Activated CD4-positive, alpha-beta memory T cell treated with anti-CD3 and anti-CD28 coated beads, Interleukin-2, amount 10 ng/mL, durations not matched to agents 7 days and 5 days (primary cell): ENCODE data around the gene ANAPC15. TPM values are rescaled to one million over a fixed set of nuclear protein-coding genes. Genes with fewer than 3 reads are reported as not detected.
A peak's percentile ranks its signal among the peaks of the same experiment; 100 is the strongest.

ENCODE experiments used
- CTCF ChIA-PET: fragments of 350-600 bp; sonication (Branson Sonifier 250); formaldehyde crosslinking; loops from one replicate; lab custom pipeline; 2021; ENCODE audit warnings: antibody characterized with exemption, inconsistent platforms; lab: Charles Lee
- POLR2A ChIA-PET: fragments of 350-600 bp; sonication (Branson Sonifier 250); formaldehyde crosslinking; loops from one replicate; lab custom pipeline; 2021; ENCODE audit warnings: antibody characterized with exemption; lab: Charles Lee
- DNase-seq: peaks from one replicate; pipeline ENCODE4 v3.0.0-alpha.2; 2020
- H3K27ac Mint-ChIP-seq: one replicate; pipeline ENCODE4 v1.8.0; 2021; ENCODE audit warnings: mild to moderate bottlenecking, mixed read lengths
- H3K27me3 Mint-ChIP-seq: one replicate; pipeline ENCODE4 v1.8.0; 2021; ENCODE audit warnings: mixed read lengths
- H3K36me3 Mint-ChIP-seq: one replicate; pipeline ENCODE4 v1.8.0; 2021; ENCODE audit warnings: low read depth, mixed read lengths
- H3K4me1 Mint-ChIP-seq: one replicate; pipeline ENCODE4 v1.8.0; 2021; ENCODE audit warnings: mixed read lengths
- H3K4me3 Mint-ChIP-seq: one replicate; pipeline ENCODE4 v1.8.0; 2021; ENCODE audit warnings: mild to moderate bottlenecking, mixed read lengths
- H3K9me3 Mint-ChIP-seq: one replicate; pipeline ENCODE4 v1.8.0; 2021; ENCODE audit warnings: mixed read lengths
- total RNA-seq, 2 experiments: library from RNA; stranded (reverse); gene quantifications; one replicate each; pipeline ENCODE4 v1.2.3, GENCODE V29; 2021

Gene ANAPC15
- total RNA-seq, 2 experiments from 2014 or later, result 53.0 to 58.7 TPM

- Mint-ChIP-seq H3K27me3 (no peaks in the 10 kb centered on the region), H3K36me3 (peaks cover 18% of the 10 kb centered on the region), H3K27ac (peak overlapping the region; percentile 90), H3K4me1 (peaks cover 59% of the 10 kb centered on the region), H3K4me3 (peak overlapping the region; percentile 88), H3K9me3 (no peaks in the 10 kb centered on the region)
- DNase-seq, result no peak
- ChIA-PET CTCF (interaction anchor here (1.0 to 2.2 kb wide), 6 partner anchors 9 to 353 kb away, joined by 3 to 16 read pairs (median 5); partner anchors contain the start of gene CLPB), POLR2A (interaction anchor here (1.4 to 2.3 kb wide), 7 partner anchors 11 to 153 kb away, joined by 3 to 22 read pairs (median 6); partner anchors contain the start of genes ANAPC15, LAMTOR1, RNF121 and XNDC1N)
Measured at GRCh38 chr11:72081184-72081644, 31.3 kb downstream of the ANAPC15 start.

DNA sequence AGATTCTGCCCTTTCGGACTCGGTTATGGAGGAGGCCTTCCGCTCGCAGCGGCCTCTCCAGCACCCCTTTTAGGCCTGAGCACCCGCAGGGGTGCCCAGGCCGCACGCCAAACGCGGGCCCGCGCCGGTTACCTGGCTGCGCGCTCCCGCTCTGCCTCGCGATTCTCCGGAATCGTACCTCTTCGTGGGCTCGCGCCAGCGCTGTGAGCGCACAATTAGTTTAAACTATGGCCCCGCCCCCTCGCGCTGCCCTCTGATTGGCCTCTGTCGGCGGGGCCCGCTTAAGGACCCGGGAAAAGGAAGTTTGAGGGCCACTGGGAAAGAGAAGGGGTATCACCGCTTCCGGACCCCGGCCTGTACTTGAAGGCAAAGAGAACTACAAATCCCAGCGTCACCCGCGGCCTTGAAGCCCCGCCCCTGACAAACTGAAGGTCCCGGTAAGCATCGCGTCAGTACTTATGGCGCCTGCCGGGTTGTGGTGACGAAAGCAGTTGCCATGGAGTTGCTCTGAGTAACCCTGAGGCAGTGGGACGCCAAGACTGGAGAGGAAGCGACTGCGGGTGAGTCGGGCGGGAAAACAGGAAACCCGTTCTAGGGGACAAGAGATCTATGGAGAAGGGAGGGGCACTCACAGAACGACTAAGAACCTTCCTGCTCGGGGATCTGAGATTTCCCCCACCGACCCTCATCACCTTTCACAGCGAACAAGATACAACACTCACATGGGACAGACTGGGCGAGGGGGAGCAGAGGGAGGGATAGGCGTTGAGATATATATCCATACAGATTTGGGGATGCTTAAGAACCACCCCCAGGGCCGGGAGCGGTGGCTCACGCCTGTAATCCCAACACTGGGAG, 31.9 kb downstream of the ANAPC15 start, which contains the start of the genes LRRC51 and NUMA1:
Gene LRRC51, plus strand, starts transcription at position 525 of the 858 bp plus-strand sequence. CDS start 8,234 bp downstream, outside the sequence.
Gene NUMA1, minus strand, starts transcription at position 217 of the 858 bp plus-strand sequence. CDS start 44,599 bp downstream, outside the sequence.
- Mint-ChIP-seq H3K4me3 (peak within 1 kb of the TSS; percentile 88), H3K4me1 (peaks cover 57% of the 10 kb centered on the region)
- POLR2A ChIA-PET, result interaction anchor here (0.9 to 2.9 kb wide), 9 partner anchors 10 to 152 kb away, joined by 5 to 33 read pairs (median 7); partner anchors contain the start of genes ANAPC15, LAMTOR1, RNF121 and XNDC1N

DNA sequence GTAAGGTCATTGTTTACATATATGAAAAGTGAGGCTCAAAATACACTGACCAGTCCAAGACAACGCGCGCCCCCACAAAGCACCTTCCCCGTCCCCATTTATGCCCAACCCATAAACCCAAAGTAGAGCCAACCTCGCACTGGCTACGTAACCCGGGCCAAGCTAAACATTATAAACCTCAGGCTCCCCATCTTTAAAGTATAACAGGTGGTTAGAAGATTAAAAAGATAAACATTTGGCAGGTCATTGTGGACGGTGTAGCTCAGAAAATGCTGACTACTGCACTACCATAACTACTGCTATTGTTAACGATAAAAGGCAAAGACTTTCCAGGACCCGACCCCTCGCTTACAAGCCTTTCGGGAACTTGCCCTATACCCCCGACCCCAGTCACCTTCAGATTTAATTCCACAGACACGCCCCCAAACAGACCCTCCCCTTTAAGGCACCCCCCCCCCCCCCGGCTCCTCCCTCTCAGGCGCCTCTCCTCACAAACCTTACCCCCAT, 32.6 kb downstream of the ANAPC15 start:
- H3K9me3 Mint-ChIP-seq, result no peaks in the 10 kb centered on the region
- peaks cover 61% of the 10 kb centered on the region for H3K4me1 Mint-ChIP-seq

More for the DNA sequence above, 31.9 kb downstream of the ANAPC15 start, which contains the start of the genes LRRC51 and NUMA1:
- Mint-ChIP-seq H3K36me3 (peaks cover 19% of the 10 kb centered on the region), H3K27ac (peak within 1 kb of the TSS; percentile 90), H3K9me3 (no peaks in the 10 kb centered on the region), H3K27me3 (no peaks in the 10 kb centered on the region)
- CTCF ChIA-PET, result interaction anchor here (0.9 to 2.2 kb wide), 5 partner anchors 10 to 64 kb away, joined by 3 to 16 read pairs (median 6); no protein-coding TSS in a partner anchor
- DNase-seq, result peak; percentile 100

DNA sequence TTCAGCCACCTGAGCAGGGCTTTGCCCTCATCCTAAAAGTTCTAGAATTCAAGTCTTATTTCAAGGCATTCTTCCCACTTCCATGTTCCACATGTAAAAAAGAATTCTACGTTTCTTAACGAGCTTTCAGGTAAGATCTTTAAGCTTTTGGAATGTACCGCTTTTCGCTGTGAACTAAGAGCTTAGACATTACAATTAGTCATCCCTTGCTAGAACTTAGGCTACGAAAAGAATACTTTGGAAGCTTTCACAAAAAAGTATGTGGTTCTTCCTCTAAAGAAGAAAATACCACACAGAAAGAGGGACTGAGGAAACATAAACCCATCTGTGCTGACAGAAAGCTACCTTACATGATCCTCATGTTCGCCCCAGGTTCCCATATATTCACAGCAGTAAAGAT, 34.0 kb downstream of the ANAPC15 start:
- peak overlapping the region; percentile 12 for H3K27ac Mint-ChIP-seq
- H3K9me3 Mint-ChIP-seq, result no peaks in the 10 kb centered on the region
- H3K27me3 Mint-ChIP-seq, result no peaks in the 10 kb centered on the region
- ChIA-PET POLR2A (interaction anchor here (0.8 to 2.9 kb wide), 5 partner anchors 9 to 147 kb away, joined by 3 to 33 read pairs (median 4); partner anchors contain the start of gene ANAPC15), CTCF (interaction anchor here (0.7 to 1.9 kb wide), 7 partner anchors 38 to 160 kb away, joined by 3 to 8 read pairs (median 4); no protein-coding TSS in a partner anchor)
- H3K36me3 Mint-ChIP-seq, result peaks cover 34% of the 10 kb centered on the region
- H3K4me3 Mint-ChIP-seq, result peak overlapping the region; percentile 88
- H3K4me1 Mint-ChIP-seq, result peaks cover 68% of the 10 kb centered on the region
- DNase-seq, result no peak

More for the DNA sequence above, 32.6 kb downstream of the ANAPC15 start:
- POLR2A ChIA-PET, result interaction anchor here (0.6 to 2.9 kb wide), 7 partner anchors 11 to 151 kb away, joined by 5 to 33 read pairs (median 6); partner anchors contain the start of genes ANAPC15, RNF121 and XNDC1N
- peak overlapping the region; percentile 90 for H3K27ac Mint-ChIP-seq
- H3K27me3 Mint-ChIP-seq, result no peaks in the 10 kb centered on the region
- CTCF ChIA-PET, result interaction anchor here (0.5 to 1.7 kb wide), 4 partner anchors 39 to 111 kb away, joined by 3 to 5 read pairs (median 4); no protein-coding TSS in a partner anchor
- peaks cover 24% of the 10 kb centered on the region for H3K36me3 Mint-ChIP-seq
- DNase-seq, result no peak
- H3K4me3 Mint-ChIP-seq, result peak overlapping the region; percentile 88

DNA sequence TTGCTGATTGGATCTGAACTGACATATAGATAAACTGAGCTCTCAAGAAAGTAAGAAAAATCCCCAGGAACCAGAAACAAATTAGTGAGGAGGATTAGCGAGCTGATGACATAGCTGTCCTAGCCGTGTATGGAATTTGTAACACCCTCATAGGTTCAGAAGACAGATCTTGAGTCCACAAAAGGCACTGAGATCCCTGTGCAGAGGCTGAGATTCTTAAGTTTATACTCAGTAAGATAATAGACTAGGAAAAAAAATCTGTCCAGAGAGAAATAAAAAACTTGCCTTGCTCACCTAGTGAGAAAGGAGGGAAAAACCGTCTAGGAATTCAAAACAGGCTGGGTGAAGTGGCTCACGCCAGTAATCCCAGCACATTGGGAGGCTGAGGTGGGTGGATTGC, 36.7 kb downstream of the ANAPC15 start:
- no peak for DNase-seq
- H3K4me3 Mint-ChIP-seq, result no peak overlapping the region
- peaks cover 42% of the 10 kb centered on the region for H3K36me3 Mint-ChIP-seq
- H3K27ac Mint-ChIP-seq, result no peak overlapping the region
- ChIA-PET POLR2A (interaction anchor here (0.8 to 1.6 kb wide), 3 partner anchors 27 to 51 kb away, joined by 3 to 4 read pairs (median 4); no protein-coding TSS in a partner anchor), CTCF (interaction anchor here (1.0 to 1.5 kb wide), 3 partner anchors 35 to 51 kb away, joined by 3 to 5 read pairs (median 4); no protein-coding TSS in a partner anchor)
- H3K27me3 Mint-ChIP-seq, result no peaks in the 10 kb centered on the region
- H3K9me3 Mint-ChIP-seq, result no peaks in the 10 kb centered on the region
- H3K4me1 Mint-ChIP-seq, result peaks cover 65% of the 10 kb centered on the region

DNA sequence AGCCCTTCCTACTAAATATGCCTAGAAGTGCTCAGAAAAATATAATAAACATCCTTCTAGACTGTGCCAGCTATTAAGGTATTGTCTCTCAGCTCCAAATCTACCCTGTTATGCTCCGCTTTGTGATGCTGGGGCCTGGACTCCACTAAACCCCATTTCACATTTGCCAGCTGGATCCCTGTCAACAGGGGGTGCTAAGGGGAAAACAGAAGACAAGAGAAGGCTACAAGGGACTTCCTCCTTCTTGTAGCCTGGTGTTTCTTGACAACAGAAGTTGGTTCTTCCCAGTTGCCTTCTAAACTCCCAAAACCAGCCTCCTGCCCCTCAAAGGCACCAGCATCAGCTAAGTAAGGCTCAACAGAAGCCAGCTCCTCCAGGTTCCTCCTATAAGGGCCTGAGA, 37.4 kb downstream of the ANAPC15 start:
- ChIA-PET CTCF (interaction anchor here (1.0 to 1.5 kb wide), 3 partner anchors 34 to 50 kb away, joined by 3 to 5 read pairs (median 4); no protein-coding TSS in a partner anchor), POLR2A (interaction anchor here (1.3 to 1.6 kb wide), 2 partner anchors 27 to 33 kb away, joined by 3 to 4 read pairs; no protein-coding TSS in a partner anchor)
- Mint-ChIP-seq H3K4me3 (no peak overlapping the region), H3K36me3 (peaks cover 45% of the 10 kb centered on the region), H3K4me1 (peaks cover 67% of the 10 kb centered on the region), H3K9me3 (no peaks in the 10 kb centered on the region), H3K27me3 (no peaks in the 10 kb centered on the region), H3K27ac (peak overlapping the region; percentile 24)
- DNase-seq, result no peak

DNA sequence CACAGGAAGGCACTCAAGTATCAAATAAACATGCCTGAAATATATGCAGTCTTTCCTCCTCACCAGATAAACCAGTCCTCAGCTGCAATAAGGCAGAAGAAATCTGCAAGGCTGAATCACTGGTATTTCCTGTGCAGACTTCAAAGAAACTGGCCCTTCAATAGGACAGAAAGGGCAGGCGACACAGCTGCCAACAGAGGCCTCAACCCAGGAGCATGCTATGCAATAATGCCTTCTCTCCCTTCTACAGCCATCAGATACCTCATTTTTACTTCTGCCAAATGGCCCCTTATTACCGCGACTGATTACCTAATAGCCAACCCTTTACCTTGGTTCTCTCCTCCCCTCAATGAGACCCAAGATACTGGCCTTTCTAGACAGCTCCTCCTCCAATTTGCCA, 40.1 kb downstream of the ANAPC15 start:
- peaks cover 73% of the 10 kb centered on the region for H3K4me1 Mint-ChIP-seq
- ChIA-PET CTCF (interaction anchor here (0.6 to 1.6 kb wide), 4 partner anchors 10 to 72 kb away, joined by 3 to 10 read pairs (median 4); no protein-coding TSS in a partner anchor), POLR2A (interaction anchor here (1.9 kb wide), 1 partner anchor 32 kb away, joined by 10 read pairs; no protein-coding TSS in a partner anchor)
- no peak for DNase-seq
- no peaks in the 10 kb centered on the region for H3K9me3 Mint-ChIP-seq
- no peaks in the 10 kb centered on the region for H3K27me3 Mint-ChIP-seq
- peak overlapping the region; percentile 32 for H3K27ac Mint-ChIP-seq
- H3K4me3 Mint-ChIP-seq, result no peak overlapping the region
- peaks cover 62% of the 10 kb centered on the region for H3K36me3 Mint-ChIP-seq

DNA sequence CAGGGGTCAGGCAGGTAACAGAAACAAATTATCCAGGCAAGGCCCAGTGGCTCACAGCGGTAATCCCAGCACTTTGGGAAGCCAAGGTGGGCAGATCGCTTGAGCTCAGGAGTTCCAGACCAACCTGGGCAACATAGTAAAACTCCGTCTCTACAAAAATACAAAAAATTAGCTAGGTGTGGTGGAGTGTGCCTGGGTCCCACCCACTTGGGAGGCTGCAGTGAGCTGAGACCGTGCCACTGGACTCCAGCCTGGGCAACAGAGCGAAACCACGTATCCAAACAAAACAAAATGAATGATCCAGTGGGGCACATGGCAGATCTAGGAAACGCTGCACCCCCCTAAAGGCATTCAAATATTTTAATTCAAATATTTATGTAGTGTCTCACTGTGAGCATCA, 42.0 kb downstream of the ANAPC15 start:
- CTCF ChIA-PET, result interaction anchor here (0.8 kb wide), 1 partner anchor 73 kb away, joined by 3 read pairs; no protein-coding TSS in a partner anchor
- POLR2A ChIA-PET, result interaction anchor here (1.1 to 2.2 kb wide), 3 partner anchors 15 to 32 kb away, joined by 3 to 5 read pairs (median 3); no protein-coding TSS in a partner anchor

DNA sequence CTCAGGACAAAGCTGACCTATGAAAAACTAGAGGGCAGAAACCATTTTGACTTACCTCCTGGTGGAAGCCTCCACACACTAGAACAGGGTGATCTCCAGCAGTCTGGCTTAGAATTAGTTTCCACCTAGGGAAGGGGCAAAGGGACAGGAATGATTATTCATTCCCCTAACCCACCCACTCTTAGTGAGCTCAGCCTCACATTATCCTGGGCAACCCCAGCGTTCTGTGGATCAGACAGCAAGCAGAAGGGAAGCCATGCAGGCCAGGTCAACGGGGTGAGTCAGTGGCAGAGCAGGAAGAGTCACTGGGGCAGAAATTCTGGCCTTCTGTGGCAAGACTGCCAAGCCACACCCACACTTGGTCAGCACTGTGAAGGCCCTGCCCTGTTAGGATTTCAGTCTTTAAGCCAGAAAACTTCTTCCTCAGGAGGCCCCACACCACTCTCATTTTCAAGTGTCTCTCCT, 42.7 kb downstream of the ANAPC15 start:
- no peak for DNase-seq
- no peak overlapping the region for H3K4me3 Mint-ChIP-seq
- POLR2A ChIA-PET, result interaction anchor here (1.1 to 2.2 kb wide), 3 partner anchors 10 to 32 kb away, joined by 3 to 5 read pairs (median 5); partner anchors contain the start of gene NUMA1
- CTCF ChIA-PET, result interaction anchor here (0.6 kb wide), 1 partner anchor 44 kb away, joined by 3 read pairs; no protein-coding TSS in a partner anchor
- peaks cover 59% of the 10 kb centered on the region for H3K36me3 Mint-ChIP-seq
- peak overlapping the region; percentile 53 for H3K27ac Mint-ChIP-seq
- H3K4me1 Mint-ChIP-seq, result peaks cover 66% of the 10 kb centered on the region
- no peaks in the 10 kb centered on the region for H3K9me3 Mint-ChIP-seq
- H3K27me3 Mint-ChIP-seq, result no peaks in the 10 kb centered on the region

More for the DNA sequence above, 42.0 kb downstream of the ANAPC15 start:
- H3K4me3 Mint-ChIP-seq, result no peak overlapping the region
- peaks cover 69% of the 10 kb centered on the region for H3K4me1 Mint-ChIP-seq
- H3K9me3 Mint-ChIP-seq, result no peaks in the 10 kb centered on the region
- no peak for DNase-seq
- H3K27ac Mint-ChIP-seq, result peak overlapping the region; percentile 50
- no peaks in the 10 kb centered on the region for H3K27me3 Mint-ChIP-seq
- peaks cover 63% of the 10 kb centered on the region for H3K36me3 Mint-ChIP-seq

GRCh38 chr11:72069200-72069599, 43.3 kb downstream of the ANAPC15 start:
- H3K36me3 Mint-ChIP-seq, result peaks cover 57% of the 10 kb centered on the region
- DNase-seq, result no peak
- H3K4me1 Mint-ChIP-seq, result peaks cover 63% of the 10 kb centered on the region
- H3K9me3 Mint-ChIP-seq, result no peaks in the 10 kb centered on the region
- CTCF ChIA-PET, result interaction anchor here (0.6 kb wide), 1 partner anchor 44 kb away, joined by 3 read pairs; no protein-coding TSS in a partner anchor
- H3K27ac Mint-ChIP-seq, result peak overlapping the region; percentile 22
- H3K4me3 Mint-ChIP-seq, result no peak overlapping the region
- no peaks in the 10 kb centered on the region for H3K27me3 Mint-ChIP-seq
- POLR2A ChIA-PET, result interaction anchor here (0.7 to 2.2 kb wide), 5 partner anchors 9 to 33 kb away, joined by 3 to 5 read pairs (median 3); partner anchors contain the start of gene NUMA1

DNA sequence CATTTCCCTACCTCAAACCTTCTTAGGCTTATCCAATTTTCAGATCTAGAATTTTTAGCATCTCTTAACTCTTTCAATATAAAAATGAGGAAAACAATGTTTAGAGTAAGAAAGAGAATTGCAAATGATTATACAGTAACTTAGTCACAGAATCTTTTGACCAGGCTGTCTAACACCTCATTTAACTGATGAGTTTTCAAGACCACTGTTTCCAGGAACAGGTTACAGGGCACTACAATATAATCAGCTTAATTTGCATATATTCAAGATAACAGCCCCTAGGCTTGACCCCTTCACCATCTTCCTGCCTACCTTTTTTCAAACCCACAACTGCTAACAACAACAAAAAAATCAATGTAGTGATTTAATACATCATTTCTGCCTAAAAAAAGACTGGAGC, 44.8 kb downstream of the ANAPC15 start:
- Mint-ChIP-seq H3K27me3 (no peaks in the 10 kb centered on the region), H3K9me3 (no peaks in the 10 kb centered on the region), H3K27ac (no peak overlapping the region), H3K4me1 (peaks cover 52% of the 10 kb centered on the region), H3K4me3 (no peak overlapping the region), H3K36me3 (peaks cover 48% of the 10 kb centered on the region)
- ChIA-PET POLR2A (interaction anchor here (1.3 kb wide), 2 partner anchors 12 to 27 kb away, joined by 3 read pairs; no protein-coding TSS in a partner anchor), CTCF (no interaction called here)
- no peak for DNase-seq
